K562 (cell line): ENCODE results near the gene FITM1. TPM values are rescaled to one million over a fixed set of nuclear protein-coding genes. Genes with fewer than 3 reads are reported as not detected.

ENCODE experiments used
- CHAMP1 ChIP-seq: fragments of 450-650 bp; IDR thresholded peaks from 2 replicates; pipeline ENCODE4 v1.6.1; 2016; ENCODE audit warnings: mild to moderate bottlenecking
- DNMT1 ChIP-seq: fragments of 450-650 bp; IDR thresholded peaks from 2 replicates; pipeline ENCODE4 v1.6.1; 2016; ENCODE audit warnings: antibody characterized with exemption, mild to moderate bottlenecking
- ELF1 ChIP-seq: fragments of 200-800 bp; sonication (Bioruptor generic); IDR thresholded peaks from 2 replicates; pipeline ENCODE4 v1.6.1; 2016; ENCODE audit warnings: missing genetic modification characterization, missing compliant biosample characterization
- HEY1 ChIP-seq: fragments of 250-450 bp; sonication (Bioruptor Pico); IDR thresholded peaks from 2 replicates; pipeline ENCODE4 v1.5.0; 2020; ENCODE audit warnings: mild to moderate bottlenecking, moderate library complexity, borderline replicate concordance
- NUFIP1 ChIP-seq: fragments of 450-650 bp; IDR thresholded peaks from 2 replicates; pipeline ENCODE4 v1.6.1; 2018; ENCODE audit not compliant: partially characterized antibody
- RB1 ChIP-seq: fragments of 450-650 bp; IDR thresholded peaks from 2 replicates; pipeline ENCODE4 v1.6.1; 2017; ENCODE audit warnings: low read depth, mild to moderate bottlenecking
- SIN3A ChIP-seq, 2 experiments: fragments of 150-350 bp in 1 of 2; IDR thresholded peaks; 2 replicates each; pipeline ENCODE4 v1.6.1; 2011 to 2016; ENCODE audit warnings: borderline replicate concordance in 2 of 2, low read depth in 2 of 2, low read length in 2 of 2, mild to moderate bottlenecking in 2 of 2, moderate library complexity in 2 of 2; ENCODE audit not compliant: control insufficient read depth in 1 of 2
- SMARCA4 ChIP-seq: fragments of 450-650 bp; IDR thresholded peaks from 2 replicates; pipeline ENCODE4 v1.6.1; 2016
- XRCC5 ChIP-seq: fragments of 200-400 bp; formaldehyde crosslinking; IDR thresholded peaks from 2 replicates; pipeline ENCODE4 v1.6.1; 2017; ENCODE audit warnings: low read depth, mild to moderate bottlenecking, low read length
- ZBTB49 ChIP-seq: sonication (generic); formaldehyde crosslinking; IDR thresholded peaks from 2 replicates; pipeline ENCODE4 v1.8.0; 2022; ENCODE audit warnings: missing genetic modification reagents, mild to moderate bottlenecking, borderline replicate concordance
- ZNF175 ChIP-seq: fragments of 200-800 bp; sonication (Bioruptor generic); IDR thresholded peaks from 2 replicates; pipeline ENCODE4 v1.6.1; 2016; ENCODE audit warnings: low read depth, mild to moderate bottlenecking, missing genetic modification characterization, missing compliant biosample characterization
- ZNF41 ChIP-seq: fragments of 250-450 bp; sonication (Bioruptor Pico); conservative IDR thresholded peaks from 2 replicates; pipeline ENCODE4 v1.4.0; 2020; ENCODE audit warnings: mild to moderate bottlenecking
- polyA plus RNA-seq, 8 experiments: library from polyadenylated mRNA; depleted of rRNA in 4 of 8; stranded (reverse) in 5 of 8; unstranded in 3 of 8; fragments of >200 nt; fragmentation: Nextera tagmentation in 2 of 8; fragmentation: Illumina TruSeq in 1 of 8; extraction: Ambion mirVana in 2 of 8; extraction: Trizol in 1 of 8; gene quantifications; 2 replicates each; pipeline versions ENCODE4 v1.2.1 to v1.2.3, GENCODE V29; 2011 to 2014; ENCODE audit warnings: inconsistent platforms in 1 of 8, missing spikeins in 1 of 8
- total RNA-seq, 7 experiments: library from RNA; depleted of rRNA in 6 of 7; stranded (reverse); fragments of >200 nt in 6 of 7; fragmentation: Illumina TruSeq in 2 of 7; extraction: Trizol in 2 of 7; gene quantifications; 2 replicates each; pipeline versions ENCODE4 v1.2.1 to v1.2.3, GENCODE V29; 2011 to 2021; ENCODE audit warnings: low replicate concordance in 1 of 7
- TF ChIP-seq, protein P1 (sequence below): IDR thresholded peaks from 2 replicates; pipeline ENCODE4 v1.6.1; 2011; ENCODE audit warnings: borderline replicate concordance, low read depth, mild to moderate bottlenecking, moderate library complexity, low read length; ENCODE audit not compliant: insufficient read depth, poor library complexity, severe bottlenecking
- TF ChIP-seq, protein P2 (sequence below): sonication (generic); formaldehyde crosslinking; IDR thresholded peaks from 2 replicates; pipeline ENCODE4 v1.8.0; 2022; ENCODE audit warnings: mild to moderate bottlenecking, missing genetic modification reagents, borderline replicate concordance
- TF ChIP-seq, protein P3 (sequence below): fragments of 250-450 bp; sonication (Bioruptor Pico); IDR thresholded peaks from 2 replicates; pipeline ENCODE4 v1.8.0; 2022; ENCODE audit warnings: moderate library complexity, mild to moderate bottlenecking, inconsistent platforms

Gene FITM1
- total and polyA plus RNA-seq, 9 of the 15 experiments (the other 6 are each of a cell fraction or from before 2014, with no cell fraction given), result 0.09 to 0.20 TPM; not detected in 7

DNA sequence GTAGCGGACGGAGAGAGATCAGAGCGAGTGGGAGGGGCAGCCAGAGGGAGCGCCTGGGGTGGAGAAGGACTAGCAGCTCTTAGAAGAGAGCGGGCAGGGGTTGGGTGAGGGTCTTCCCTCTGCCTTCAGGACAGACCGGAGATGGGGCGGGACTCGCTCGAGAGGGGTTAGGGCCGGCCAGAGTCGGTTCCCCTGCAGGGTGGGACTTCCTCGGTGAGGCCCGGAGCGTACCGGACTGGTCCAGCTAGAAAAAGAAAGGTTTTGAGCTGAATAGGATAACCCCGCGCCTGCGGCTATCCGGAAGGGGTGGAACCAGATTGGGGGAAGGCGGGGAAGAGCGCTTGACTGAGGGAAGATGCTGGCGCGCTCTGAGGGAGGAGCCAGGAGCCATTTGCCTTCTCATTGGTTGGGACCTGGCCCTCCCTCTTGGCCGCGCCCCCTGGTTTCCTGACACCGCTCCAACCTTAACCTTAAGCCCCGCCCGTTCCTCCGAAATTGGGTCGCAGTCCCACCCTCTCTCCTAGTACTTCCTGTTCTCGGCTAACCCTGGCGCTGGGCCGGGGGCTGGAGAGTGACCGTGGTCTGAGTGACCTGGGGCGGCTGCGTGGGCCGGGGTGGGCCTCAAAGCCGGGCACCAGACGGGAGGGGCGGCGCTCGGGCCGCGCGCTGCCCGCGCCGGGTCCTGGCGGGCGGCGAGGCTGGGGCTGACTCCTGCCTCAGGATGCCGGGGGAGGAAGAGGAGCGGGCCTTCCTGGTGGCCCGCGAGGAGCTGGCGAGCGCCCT lies 16.7 kb downstream of the FITM1 start, which contains the start of gene RNF31 (continued):
- TF ChIP-seq CHAMP1, result no peak
- TF ChIP-seq RB1, result peak; percentile 20; the same call in 1 of the 2 replicates
- TF ChIP-seq, protein P1, sequence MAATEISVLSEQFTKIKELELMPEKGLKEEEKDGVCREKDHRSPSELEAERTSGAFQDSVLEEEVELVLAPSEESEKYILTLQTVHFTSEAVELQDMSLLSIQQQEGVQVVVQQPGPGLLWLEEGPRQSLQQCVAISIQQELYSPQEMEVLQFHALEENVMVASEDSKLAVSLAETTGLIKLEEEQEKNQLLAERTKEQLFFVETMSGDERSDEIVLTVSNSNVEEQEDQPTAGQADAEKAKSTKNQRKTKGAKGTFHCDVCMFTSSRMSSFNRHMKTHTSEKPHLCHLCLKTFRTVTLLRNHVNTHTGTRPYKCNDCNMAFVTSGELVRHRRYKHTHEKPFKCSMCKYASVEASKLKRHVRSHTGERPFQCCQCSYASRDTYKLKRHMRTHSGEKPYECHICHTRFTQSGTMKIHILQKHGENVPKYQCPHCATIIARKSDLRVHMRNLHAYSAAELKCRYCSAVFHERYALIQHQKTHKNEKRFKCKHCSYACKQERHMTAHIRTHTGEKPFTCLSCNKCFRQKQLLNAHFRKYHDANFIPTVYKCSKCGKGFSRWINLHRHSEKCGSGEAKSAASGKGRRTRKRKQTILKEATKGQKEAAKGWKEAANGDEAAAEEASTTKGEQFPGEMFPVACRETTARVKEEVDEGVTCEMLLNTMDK, result no peak
- TF ChIP-seq, protein P2, sequence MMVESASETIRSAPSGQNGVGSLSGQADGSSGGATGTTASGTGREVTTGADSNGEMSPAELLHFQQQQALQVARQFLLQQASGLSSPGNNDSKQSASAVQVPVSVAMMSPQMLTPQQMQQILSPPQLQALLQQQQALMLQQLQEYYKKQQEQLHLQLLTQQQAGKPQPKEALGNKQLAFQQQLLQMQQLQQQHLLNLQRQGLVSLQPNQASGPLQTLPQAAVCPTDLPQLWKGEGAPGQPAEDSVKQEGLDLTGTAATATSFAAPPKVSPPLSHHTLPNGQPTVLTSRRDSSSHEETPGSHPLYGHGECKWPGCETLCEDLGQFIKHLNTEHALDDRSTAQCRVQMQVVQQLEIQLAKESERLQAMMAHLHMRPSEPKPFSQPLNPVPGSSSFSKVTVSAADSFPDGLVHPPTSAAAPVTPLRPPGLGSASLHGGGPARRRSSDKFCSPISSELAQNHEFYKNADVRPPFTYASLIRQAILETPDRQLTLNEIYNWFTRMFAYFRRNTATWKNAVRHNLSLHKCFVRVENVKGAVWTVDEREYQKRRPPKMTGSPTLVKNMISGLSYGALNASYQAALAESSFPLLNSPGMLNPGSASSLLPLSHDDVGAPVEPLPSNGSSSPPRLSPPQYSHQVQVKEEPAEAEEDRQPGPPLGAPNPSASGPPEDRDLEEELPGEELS, result no peak
- no peak for TF ChIP-seq SMARCA4
- TF ChIP-seq ZNF175 (CRISPR knock-in tag), result no peak
- peak; percentile 61 for TF ChIP-seq ELF1 (tag)
- TF ChIP-seq DNMT1, result no peak
- TF ChIP-seq NUFIP1, result no peak
- TF ChIP-seq SIN3A (IDR thresholded peaks at IDR 0.05; ENCODE audit: borderline replicate concordance in 2 of 2, control insufficient read depth in 1 of 2, low read depth in 2 of 2, low read length in 2 of 2), result peak; percentile 19 to 37; a peak in 1 of 4 replicates
- TF ChIP-seq ZNF41 (CRISPR knock-in tag), result no peak
- no peak for TF ChIP-seq ZBTB49 (CRISPR knock-in tag)
- no peak for TF ChIP-seq HEY1
- TF ChIP-seq, protein P3, sequence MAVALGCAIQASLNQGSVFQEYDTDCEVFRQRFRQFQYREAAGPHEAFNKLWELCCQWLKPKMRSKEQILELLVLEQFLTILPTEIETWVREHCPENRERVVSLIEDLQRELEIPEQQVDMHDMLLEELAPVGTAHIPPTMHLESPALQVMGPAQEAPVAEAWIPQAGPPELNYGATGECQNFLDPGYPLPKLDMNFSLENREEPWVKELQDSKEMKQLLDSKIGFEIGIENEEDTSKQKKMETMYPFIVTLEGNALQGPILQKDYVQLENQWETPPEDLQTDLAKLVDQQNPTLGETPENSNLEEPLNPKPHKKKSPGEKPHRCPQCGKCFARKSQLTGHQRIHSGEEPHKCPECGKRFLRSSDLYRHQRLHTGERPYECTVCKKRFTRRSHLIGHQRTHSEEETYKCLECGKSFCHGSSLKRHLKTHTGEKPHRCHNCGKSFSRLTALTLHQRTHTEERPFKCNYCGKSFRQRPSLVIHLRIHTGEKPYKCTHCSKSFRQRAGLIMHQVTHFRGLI (CRISPR knock-in tag), result no peak
- TF ChIP-seq XRCC5, result 0 out of 2 replicates have a peak, but pooled peaks have one; percentile 47
